Chondrocyte (in vitro differentiated cells): ENCODE results near the gene FBXO7. TPM values are rescaled to one million over a fixed set of nuclear protein-coding genes. Genes with fewer than 3 reads are reported as not detected.

Experiments used
- DNase-seq: peaks from one replicate; pipeline ENCODE4 v3.0.0; 2021; ENCODE audit warnings: mixed read lengths, low spot score
- H3K27ac Mint-ChIP-seq: one replicate; pipeline ENCODE4 v1.8.0; 2021; ENCODE audit warnings: mild to moderate bottlenecking, moderate library complexity, mixed read lengths; ENCODE audit not compliant: unreplicated experiment
- H3K27me3 Mint-ChIP-seq: 2 replicates; pipeline ENCODE4 v1.8.0; 2021; ENCODE audit warnings: low read depth, mixed read lengths
- H3K36me3 Mint-ChIP-seq: 2 replicates; pipeline ENCODE4 v1.8.0; 2021; ENCODE audit warnings: low read depth, mixed read lengths
- H3K4me1 Mint-ChIP-seq: 2 replicates; pipeline ENCODE4 v1.8.0; 2021; ENCODE audit warnings: low read depth, mild to moderate bottlenecking, mixed read lengths
- H3K4me3 Mint-ChIP-seq: one replicate; pipeline ENCODE4 v1.8.0; 2021; ENCODE audit warnings: mild to moderate bottlenecking, moderate library complexity, mixed read lengths; ENCODE audit not compliant: unreplicated experiment
- H3K9me3 Mint-ChIP-seq: 2 replicates; pipeline ENCODE4 v1.8.0; 2021; ENCODE audit warnings: low read depth, mixed read lengths
- total RNA-seq: library from RNA; stranded (reverse); gene quantifications from 3 replicates; pipeline ENCODE4 v1.2.1, GENCODE V29; 2021
- TF ChIP-seq, protein P1 (sequence below): fragments of 200-600 bp; sonication (generic); IDR thresholded peaks from 2 replicates; pipeline ENCODE4 v1.5.0; 2021; ENCODE audit warnings: antibody characterized with exemption, mild to moderate bottlenecking, moderate library complexity

The FBXO7 gene
- total RNA-seq, 1 donor from 2014 or later: 76.6 TPM

DNA sequence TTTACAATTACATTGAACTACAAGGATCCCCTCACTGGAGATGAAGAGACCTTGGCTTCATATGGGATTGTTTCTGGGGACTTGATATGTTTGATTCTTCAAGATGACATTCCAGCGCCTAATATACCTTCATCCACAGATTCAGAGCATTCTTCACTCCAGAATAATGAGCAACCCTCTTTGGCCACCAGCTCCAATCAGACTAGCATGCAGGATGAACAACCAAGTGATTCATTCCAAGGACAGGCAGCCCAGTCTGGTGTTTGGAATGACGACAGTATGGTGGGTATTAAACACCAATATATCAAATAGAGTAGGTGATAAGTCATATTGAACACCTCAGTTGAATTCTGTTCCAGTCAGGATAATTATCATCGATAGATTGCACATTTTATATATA is 4.4 kb downstream of the FBXO7 start:
- Mint-ChIP-seq H3K27ac (no peak overlapping the region), H3K4me1 (peaks cover 16% of the 10 kb centered on the region), H3K4me3 (no peak overlapping the region), H3K27me3 (no peaks in the 10 kb centered on the region), H3K36me3 (peaks cover 3% of the 10 kb centered on the region), H3K9me3 (no peaks in the 10 kb centered on the region)
- TF ChIP-seq, protein P1, sequence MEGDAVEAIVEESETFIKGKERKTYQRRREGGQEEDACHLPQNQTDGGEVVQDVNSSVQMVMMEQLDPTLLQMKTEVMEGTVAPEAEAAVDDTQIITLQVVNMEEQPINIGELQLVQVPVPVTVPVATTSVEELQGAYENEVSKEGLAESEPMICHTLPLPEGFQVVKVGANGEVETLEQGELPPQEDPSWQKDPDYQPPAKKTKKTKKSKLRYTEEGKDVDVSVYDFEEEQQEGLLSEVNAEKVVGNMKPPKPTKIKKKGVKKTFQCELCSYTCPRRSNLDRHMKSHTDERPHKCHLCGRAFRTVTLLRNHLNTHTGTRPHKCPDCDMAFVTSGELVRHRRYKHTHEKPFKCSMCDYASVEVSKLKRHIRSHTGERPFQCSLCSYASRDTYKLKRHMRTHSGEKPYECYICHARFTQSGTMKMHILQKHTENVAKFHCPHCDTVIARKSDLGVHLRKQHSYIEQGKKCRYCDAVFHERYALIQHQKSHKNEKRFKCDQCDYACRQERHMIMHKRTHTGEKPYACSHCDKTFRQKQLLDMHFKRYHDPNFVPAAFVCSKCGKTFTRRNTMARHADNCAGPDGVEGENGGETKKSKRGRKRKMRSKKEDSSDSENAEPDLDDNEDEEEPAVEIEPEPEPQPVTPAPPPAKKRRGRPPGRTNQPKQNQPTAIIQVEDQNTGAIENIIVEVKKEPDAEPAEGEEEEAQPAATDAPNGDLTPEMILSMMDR: no peak
- DNase-seq: no peak

- Mint-ChIP-seq H3K27ac (peak overlapping the region; percentile 46), H3K4me3 (no peak overlapping the region), H3K4me1 (peaks cover 15% of the 10 kb centered on the region), H3K36me3 (peaks cover 5% of the 10 kb centered on the region), H3K27me3 (no peaks in the 10 kb centered on the region), H3K9me3 (no peaks in the 10 kb centered on the region)
- no peak for DNase-seq
- TF ChIP-seq, protein P1: no peak
These were observed 5.6 kb downstream of the FBXO7 start for GRCh38 chr22:32480238-32480637.

DNA sequence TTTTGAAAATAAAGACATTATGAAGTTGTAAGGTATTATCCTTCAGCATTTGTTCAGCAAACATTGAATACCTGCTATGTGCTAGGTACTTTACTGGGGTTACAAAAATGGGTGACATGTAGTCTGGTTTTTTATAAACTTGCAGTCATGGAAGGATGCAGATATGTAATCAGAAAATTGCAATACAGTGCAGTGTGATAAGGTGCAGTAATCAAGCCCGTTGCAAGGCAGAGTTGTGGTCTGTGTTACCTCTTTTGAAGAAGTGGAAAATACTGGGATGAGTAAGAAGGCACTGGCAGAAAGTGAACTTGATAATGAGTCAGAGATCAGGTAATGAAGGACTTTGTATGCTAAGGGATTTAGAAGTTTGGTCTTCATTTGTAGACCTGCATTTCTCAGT is 8.1 kb downstream of the FBXO7 start:
- peaks cover 18% of the 10 kb centered on the region for H3K36me3 Mint-ChIP-seq
- H3K4me1 Mint-ChIP-seq: peaks cover 11% of the 10 kb centered on the region
- H3K27me3 Mint-ChIP-seq: no peaks in the 10 kb centered on the region
- H3K4me3 Mint-ChIP-seq: no peak overlapping the region
- TF ChIP-seq, protein P1: no peak
- no peak for DNase-seq
- no peak overlapping the region for H3K27ac Mint-ChIP-seq
- no peaks in the 10 kb centered on the region for H3K9me3 Mint-ChIP-seq

DNA sequence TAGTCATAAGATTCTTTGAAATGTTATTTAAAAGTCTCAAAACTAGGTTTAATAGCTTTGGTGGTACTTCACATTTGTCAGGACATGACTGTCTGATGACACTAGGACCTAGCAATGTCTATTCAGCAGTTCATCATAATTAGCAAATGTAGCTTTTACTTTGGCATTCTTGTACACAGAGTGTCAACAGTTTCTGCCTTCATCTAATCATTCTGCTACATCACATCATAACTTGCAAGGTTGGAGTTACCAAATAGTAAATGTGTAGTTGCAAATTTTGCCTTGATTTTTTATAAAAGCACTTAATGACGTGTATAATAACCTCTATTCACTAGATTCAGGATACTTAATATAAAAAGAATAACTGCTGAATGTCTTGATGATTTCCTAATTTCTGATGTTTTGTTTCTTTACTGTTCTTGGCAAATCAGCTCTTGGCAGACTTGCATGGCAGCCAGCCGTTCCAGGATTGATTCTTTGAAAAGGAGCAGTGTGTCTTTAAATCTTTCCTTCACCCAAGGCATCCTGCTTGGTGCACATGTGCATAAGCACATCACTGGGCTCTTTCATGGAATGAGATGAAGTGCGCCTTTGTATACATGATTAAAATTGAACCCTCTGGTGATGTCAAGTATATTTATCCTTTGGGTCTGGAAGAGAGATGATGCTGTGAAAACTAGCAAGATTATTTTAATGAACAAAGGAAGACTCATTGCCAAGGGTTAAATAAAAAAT is 12.2 kb downstream of the FBXO7 start:
- peak overlapping the region; percentile 20 for H3K27ac Mint-ChIP-seq
- no peak for DNase-seq
- no peaks in the 10 kb centered on the region for H3K9me3 Mint-ChIP-seq
- H3K27me3 Mint-ChIP-seq: no peaks in the 10 kb centered on the region
- no peak overlapping the region for H3K4me3 Mint-ChIP-seq
- TF ChIP-seq, protein P1: no peak
- H3K4me1 Mint-ChIP-seq: peaks cover 23% of the 10 kb centered on the region
- H3K36me3 Mint-ChIP-seq: peaks cover 33% of the 10 kb centered on the region

DNA sequence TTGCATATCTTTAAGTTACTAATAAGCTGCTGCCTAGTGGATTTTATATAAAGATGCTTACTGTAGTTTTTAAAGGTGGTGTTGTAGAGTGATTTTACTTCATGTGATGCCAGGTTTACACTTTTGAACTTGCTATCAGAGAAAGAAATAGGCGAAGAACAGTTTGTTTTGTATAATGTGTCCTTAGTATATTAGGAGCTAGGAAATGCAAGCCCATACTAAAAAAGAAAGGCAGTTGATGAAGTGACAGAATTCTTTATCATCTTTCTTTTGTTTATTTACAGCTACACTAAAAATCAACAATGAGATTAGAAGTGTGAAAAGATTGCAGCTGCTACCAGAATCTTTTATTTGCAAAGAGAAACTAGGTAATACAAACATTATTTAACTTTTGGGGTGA is 12.8 kb downstream of the FBXO7 start:
- Mint-ChIP-seq H3K27me3 (no peaks in the 10 kb centered on the region), H3K4me3 (no peak overlapping the region), H3K36me3 (peaks cover 36% of the 10 kb centered on the region), H3K27ac (no peak overlapping the region), H3K4me1 (peaks cover 23% of the 10 kb centered on the region), H3K9me3 (no peaks in the 10 kb centered on the region)
- DNase-seq: no peak
- TF ChIP-seq, protein P1: no peak
